HG02938 (cell line): ENCODE data around the gene YJEFN3.

ENCODE experiments used
- ATAC-seq: cut with Tn5 transposase; IDR thresholded peaks from one replicate; pipeline ENCODE4 v1.9.1; 2021; ENCODE audit warnings: mild to moderate bottlenecking, moderate library complexity; ENCODE audit not compliant: unreplicated experiment

The YJEFN3 gene

GRCh38 chr19:19535311-19536191, 6.8 kb downstream of the YJEFN3 start:
- no peak for ATAC-seq

- ATAC-seq: no peak
Measured at GRCh38 chr19:19537075-19538048, 8.7 kb downstream of the YJEFN3 start.

- ATAC-seq: no peak
Measured at GRCh38 chr19:19538061-19538784, 9.5 kb downstream of the YJEFN3 start, which contains the start of gene CILP2. CILP2 (plus strand) TSS chr19:19538265; CDS start chr19:19538350, 85 bp downstream.

GRCh38 chr19:19538785-19539166, 10.1 kb downstream of the YJEFN3 start:
- no peak for ATAC-seq

GRCh38 chr19:19539698-19540063, 11.0 kb downstream of the YJEFN3 start:
- ATAC-seq: no peak

GRCh38 chr19:19540064-19540714, 11.5 kb downstream of the YJEFN3 start:
- no peak for ATAC-seq

GRCh38 chr19:19540715-19541515, 12.2 kb downstream of the YJEFN3 start:
- ATAC-seq: no peak

GRCh38 chr19:19541616-19542015, 12.9 kb downstream of the YJEFN3 start:
- no peak for ATAC-seq

GRCh38 chr19:19542507-19542906, 13.8 kb downstream of the YJEFN3 start:
- ATAC-seq: no peak

- ATAC-seq: no peak
Measured at GRCh38 chr19:19543101-19543500, 14.4 kb downstream of the YJEFN3 start.

- no peak for ATAC-seq
Measured at GRCh38 chr19:19543640-19544039, 14.9 kb downstream of the YJEFN3 start.

- no peak for ATAC-seq
Measured at GRCh38 chr19:19544257-19544953, 15.7 kb downstream of the YJEFN3 start.

GRCh38 chr19:19544954-19545591, 16.4 kb downstream of the YJEFN3 start:
- no peak for ATAC-seq

GRCh38 chr19:19545707-19546106, 17.0 kb downstream of the YJEFN3 start:
- no peak for ATAC-seq

- ATAC-seq: no peak
Measured at GRCh38 chr19:19546751-19547162, 18.0 kb downstream of the YJEFN3 start.

- no peak for ATAC-seq
Measured at GRCh38 chr19:19547674-19548336, 19.1 kb downstream of the YJEFN3 start.

GRCh38 chr19:19548915-19549759, 20.4 kb downstream of the YJEFN3 start:
- no peak for ATAC-seq
